G401 (cell line): ENCODE measurements around the gene TMEM255A. TPM values are rescaled to one million over a fixed set of nuclear protein-coding genes. Genes with fewer than 3 reads are reported as not detected.

Source experiments
- DNase-seq: peaks from one replicate; pipeline ENCODE4 v3.0.0-alpha.2; 2015; ENCODE audit warnings: low spot score
- in situ Hi-C: cut with HindIII; loops from 2 replicates; pipeline ENCODE4 v1.10.0; 2016; ENCODE audit warnings: low sequenced_read_pairs, mixed read lengths
- total RNA-seq: library from RNA; depleted of rRNA; stranded (reverse); fragments of >200 nt; shearing (Covaris generic); gene quantifications from 2 replicates; pipeline ENCODE4 v1.2.3, GENCODE V29; 2014

The TMEM255A gene
- total RNA-seq, 1 experiment from 2014 or later, result not detected

- peak; percentile 19 for DNase-seq
- in situ Hi-C loops, result no loop called here
Measured at GRCh38 chrX:120308959-120309872, 2.0 kb downstream of the TMEM255A start.

- DNase-seq, result no peak
- in situ Hi-C loops, result no loop called here
Measured at GRCh38 chrX:120308558-120308957, 2.7 kb downstream of the TMEM255A start.

DNA sequence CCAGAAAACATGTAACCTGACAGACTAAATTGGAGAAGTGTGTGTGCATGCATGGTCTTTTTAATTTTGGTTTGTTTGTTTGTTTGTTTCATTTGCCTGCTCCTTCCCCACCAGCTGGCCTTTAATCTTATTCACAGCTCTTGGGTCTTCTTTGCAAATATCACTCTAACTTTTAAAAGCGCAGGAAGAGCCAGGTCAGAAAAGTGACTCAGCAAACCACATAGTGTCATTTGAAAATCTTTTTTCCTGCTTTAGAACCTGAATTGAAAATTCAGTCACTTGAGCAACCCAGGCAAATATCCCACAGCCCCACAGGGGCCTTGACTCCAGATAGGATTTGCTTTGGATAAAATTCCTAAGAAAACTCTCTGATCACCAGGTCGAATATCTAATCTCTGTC lies 4.6 kb downstream of the TMEM255A start:
- DNase-seq, result no peak
- in situ Hi-C loops, result no loop called here

GRCh38 chrX:120305531-120306141 lies 5.6 kb downstream of the TMEM255A start:
- DNase-seq, result no peak
- in situ Hi-C loops, result no loop called here

- no peak for DNase-seq
- in situ Hi-C loops, result no loop called here
Measured at GRCh38 chrX:120304256-120304655, 7.0 kb downstream of the TMEM255A start.

DNA sequence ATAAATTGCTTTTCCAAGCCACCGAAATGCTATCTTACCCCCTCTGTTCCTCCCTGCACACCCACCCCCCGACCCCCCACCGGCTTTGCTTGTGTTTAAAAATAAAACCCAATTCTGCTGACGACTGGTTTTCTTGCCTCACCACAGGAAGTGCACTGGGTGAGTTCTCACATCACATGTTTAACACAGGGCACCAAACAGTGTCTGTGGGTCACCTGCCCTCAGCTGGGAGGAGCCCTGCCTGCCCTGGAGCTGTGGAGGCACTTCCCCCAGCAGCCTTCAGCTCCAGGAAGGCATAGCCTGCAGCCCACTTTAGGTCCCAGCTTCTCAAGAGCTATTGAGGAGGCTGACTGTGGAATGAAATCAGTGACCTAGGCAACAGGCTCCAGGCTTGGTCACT lies 8.8 kb downstream of the TMEM255A start:
- in situ Hi-C loops, result no loop called here
- no peak for DNase-seq

DNA sequence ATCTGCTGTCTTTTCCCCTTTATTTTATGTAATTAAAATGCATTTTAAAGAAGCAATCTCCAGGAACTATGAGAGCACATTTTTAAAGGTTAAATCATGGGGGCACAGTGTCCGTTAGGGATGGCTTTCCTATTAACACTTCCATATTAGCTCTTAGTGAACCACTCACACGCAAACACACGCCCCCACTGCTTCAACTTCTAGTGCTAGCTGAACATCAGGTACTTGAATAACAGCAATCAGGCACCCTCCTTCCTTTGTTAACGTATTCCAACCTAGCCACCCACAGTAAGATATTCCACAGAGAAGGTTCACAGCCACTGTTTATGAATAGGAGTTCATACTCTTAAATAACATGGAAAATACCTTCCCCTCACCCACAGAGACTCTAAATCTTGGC lies 9.3 kb downstream of the TMEM255A start:
- no peak for DNase-seq

GRCh38 chrX:120301497-120301896 lies 9.8 kb downstream of the TMEM255A start:
- in situ Hi-C loops, result no loop called here
- no peak for DNase-seq

More for the DNA sequence above, 9.3 kb downstream of the TMEM255A start:
- in situ Hi-C loops, result no loop called here

DNA sequence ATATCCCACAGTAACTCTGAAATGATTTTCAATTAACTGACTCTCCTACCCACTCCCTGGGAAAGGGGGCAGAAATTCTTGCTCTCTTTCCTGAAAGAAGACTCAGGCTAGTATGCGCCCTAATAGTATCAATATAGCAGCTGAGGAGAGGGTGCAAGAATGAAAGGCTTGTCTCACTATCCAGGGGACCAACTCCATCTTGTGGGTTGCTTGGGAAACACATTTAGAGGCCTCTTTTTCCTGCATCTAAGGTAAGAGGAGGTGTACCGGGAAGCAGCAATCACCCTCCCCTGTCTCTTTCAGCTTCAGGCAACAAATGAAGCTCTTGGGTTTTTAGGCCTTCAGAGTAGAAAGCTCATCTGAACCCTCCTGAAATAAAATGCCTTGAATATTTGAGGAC lies 11.3 kb downstream of the TMEM255A start:
- DNase-seq, result no peak
- in situ Hi-C loops, result no loop called here

- DNase-seq, result no peak
- in situ Hi-C loops, result no loop called here
Measured at GRCh38 chrX:120297923-120298322, 13.3 kb downstream of the TMEM255A start.

GRCh38 chrX:120294651-120295050 lies 16.6 kb downstream of the TMEM255A start:
- in situ Hi-C loops, result no loop called here
- no peak for DNase-seq

GRCh38 chrX:120293015-120293414 lies 18.2 kb downstream of the TMEM255A start:
- in situ Hi-C loops, result no loop called here
- no peak for DNase-seq

- no peak for DNase-seq
- in situ Hi-C loops, result no loop called here
Measured at GRCh38 chrX:120291211-120291610, 20.1 kb downstream of the TMEM255A start.

DNA sequence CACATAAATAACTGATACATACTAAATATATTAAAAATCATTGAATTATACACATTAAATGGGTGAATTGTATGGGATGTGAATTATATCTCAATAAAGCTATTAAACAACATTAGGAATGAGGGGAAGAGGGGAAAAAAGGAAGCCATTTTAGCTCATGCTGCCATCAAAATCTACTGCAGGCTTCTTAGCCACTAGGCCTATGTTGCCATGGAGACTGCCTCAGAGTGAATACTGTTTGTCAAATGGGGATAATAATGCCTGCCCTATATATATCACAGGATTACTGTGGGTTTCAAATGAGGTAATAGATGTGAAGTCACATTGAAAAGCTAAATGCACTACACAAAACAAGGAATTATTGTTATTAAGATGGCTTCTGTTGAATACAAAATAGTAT lies 21.2 kb downstream of the TMEM255A start:
- in situ Hi-C loops, result no loop called here
- no peak for DNase-seq

GRCh38 chrX:120287513-120288112 lies 23.6 kb downstream of the TMEM255A start:
- no peak for DNase-seq
- in situ Hi-C loops, result no loop called here

- in situ Hi-C loops, result no loop called here
- no peak for DNase-seq
Measured at GRCh38 chrX:120286733-120287512, 24.3 kb downstream of the TMEM255A start.

- DNase-seq, result no peak
- in situ Hi-C loops, result no loop called here
Measured at GRCh38 chrX:120282697-120283096, 28.6 kb downstream of the TMEM255A start.

DNA sequence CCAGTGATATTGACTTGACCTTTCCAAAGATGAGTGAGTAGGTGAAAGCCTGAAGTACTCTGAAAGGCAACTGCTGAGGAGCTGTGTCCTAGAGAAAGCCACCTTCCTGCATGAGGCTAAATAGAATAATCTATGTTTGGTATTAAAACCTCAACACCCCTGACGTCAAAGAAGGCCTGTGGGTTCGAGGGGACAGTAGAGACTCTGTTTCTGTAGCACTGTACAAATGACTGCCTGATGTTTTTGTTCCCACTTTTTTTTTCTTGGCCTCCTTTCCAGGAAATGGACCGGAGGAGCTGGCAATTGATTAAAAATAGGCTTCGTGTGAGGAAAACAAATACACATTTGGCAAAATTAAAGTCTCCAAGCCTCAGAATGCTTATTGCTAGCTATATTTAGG lies 29.5 kb downstream of the TMEM255A start:
- DNase-seq, result no peak
- in situ Hi-C loops, result no loop called here

- no peak for DNase-seq
- in situ Hi-C loops, result no loop called here
Measured at GRCh38 chrX:120281021-120281624, 30.1 kb downstream of the TMEM255A start.
